ENCODE results near the gene ZCCHC14. TPM values are rescaled to one million over a fixed set of nuclear protein-coding genes. Genes with fewer than 3 reads are reported as not detected.
"Not testable (repeated sequence)": the region's sequence is repeated elsewhere in the genome, so short reads cannot be mapped to it uniquely, and the experiment has no call there.

The ZCCHC14 gene
- total RNA-seq, 2 donors from 2014 or later = 18.9 to 54.4 TPM

GRCh38 chr16:87490799-87491521 is 1.9 kb downstream of the ZCCHC14 start:
- H3K4me3 ChIP-seq = peak overlapping the region; percentile 9 to 18
- ATAC-seq; H3K9me3 ChIP-seq; intact Hi-C loops (cut with DNase I); H3K27me3 ChIP-seq; H3K36me3 ChIP-seq (replicated peaks in 1 of 2; ENCODE audit: insufficient read depth in 1 of 2, low read depth in 2 of 2): not testable (repeated sequence)
- peak; percentile 52 to 59 (median 56) for DNase-seq
- peak in 2 of 3 donors; percentile 13 to 41 for TF ChIP-seq POLR2A (IDR thresholded peaks at IDR 0.05)
- 23 to 30% methylated on average over 31 to 42 of the region's 45 CpGs for WGBS, 2 donors
- H3K4me1 ChIP-seq = peaks cover 62% of the 10 kb centered on the region
- peak overlapping the region; percentile 11 to 64 (median 54) for H3K27ac ChIP-seq

- WGBS, 2 donors = 2 to 3% methylated on average over 16 of the region's 16 CpGs
- H3K27me3 ChIP-seq = no peaks in the 10 kb centered on the region
- H3K4me3 ChIP-seq = peak overlapping the region in 1 of 2 donors; percentile 18
- TF ChIP-seq CTCF (IDR thresholded peaks at IDR 0.05) (no peak), POLR2A (IDR thresholded peaks at IDR 0.05) (no peak)
- intact Hi-C loops (cut with DNase I) = no loop called here
- H3K36me3 ChIP-seq (replicated peaks in 1 of 2; ENCODE audit: insufficient read depth in 1 of 2, low read depth in 2 of 2) = no peaks in the 10 kb centered on the region
- H3K4me1 ChIP-seq = peaks cover 69% of the 10 kb centered on the region
- peak overlapping the region; percentile 11 to 64 (median 54) for H3K27ac ChIP-seq
- no peaks in the 10 kb centered on the region for H3K9me3 ChIP-seq
- no peak for DNase-seq
- ATAC-seq = no peak
Observed at GRCh38 chr16:87490096-87490798, 2.6 kb downstream of the ZCCHC14 start.

- intact Hi-C loops (cut with DNase I) = no loop called here
- peaks cover 76% of the 10 kb centered on the region for H3K4me1 ChIP-seq
- no peaks in the 10 kb centered on the region for H3K36me3 ChIP-seq (replicated peaks in 1 of 2; ENCODE audit: insufficient read depth in 1 of 2, low read depth in 2 of 2)
- no peak overlapping the region for H3K4me3 ChIP-seq
- DNase-seq (no peak), ATAC-seq (no peak)
- H3K27ac ChIP-seq = peak overlapping the region in 2 of 4 donors; percentile 8 to 64
- no peaks in the 10 kb centered on the region for H3K9me3 ChIP-seq
- no peaks in the 10 kb centered on the region for H3K27me3 ChIP-seq
- TF ChIP-seq POLR2A (IDR thresholded peaks at IDR 0.05) = no peak
- TF ChIP-seq CTCF (IDR thresholded peaks at IDR 0.05) = no peak
- 26 to 43% methylated on average over 6 of the region's 6 CpGs for WGBS, 2 donors
Observed at GRCh38 chr16:87489434-87490045, 3.3 kb downstream of the ZCCHC14 start.

- H3K27ac ChIP-seq; ATAC-seq; intact Hi-C loops (cut with DNase I); H3K9me3 ChIP-seq; DNase-seq; H3K4me3 ChIP-seq; H3K36me3 ChIP-seq (replicated peaks in 1 of 2; ENCODE audit: insufficient read depth in 1 of 2, low read depth in 2 of 2); H3K27me3 ChIP-seq: not testable (repeated sequence)
- peaks cover 82% of the 10 kb centered on the region for H3K4me1 ChIP-seq
- WGBS, 2 donors = 26 to 32% methylated on average over 6 of the region's 6 CpGs
Observed at GRCh38 chr16:87488960-87489359, 3.9 kb downstream of the ZCCHC14 start.

- Histone ChIP-seq H3K4me1 (peaks cover 82% of the 10 kb centered on the region), H3K36me3 (replicated peaks in 1 of 2; ENCODE audit: insufficient read depth in 1 of 2, low read depth in 2 of 2) (no peaks in the 10 kb centered on the region), H3K27ac (peak overlapping the region in 3 of 4 donors; percentile 21 to 63 (median 58)), H3K27me3 (no peaks in the 10 kb centered on the region), H3K4me3 (no peak overlapping the region), H3K9me3 (no peaks in the 10 kb centered on the region)
- ATAC-seq (peak; percentile 85), DNase-seq (peak; percentile 82 to 91 (median 86))
- intact Hi-C loops (cut with DNase I) = no loop called here
- 15 to 16% methylated on average over 22 to 24 of the region's 24 CpGs for WGBS, 2 donors
- TF ChIP-seq POLR2A (IDR thresholded peaks at IDR 0.05) (peak in 1 of 3 donors; percentile 6), CTCF (IDR thresholded peaks at IDR 0.05) (no peak)
Observed at GRCh38 chr16:87487361-87487924, 5.4 kb downstream of the ZCCHC14 start.
